Medulla oblongata (tissue), 1 donor: ENCODE results near the gene AMER1.

Experiments used
- DNase-seq: peaks from one replicate; pipeline ENCODE4 v3.0.0-alpha.2; 2015; ENCODE audit errors: extremely low spot score

The AMER1 gene

DNA sequence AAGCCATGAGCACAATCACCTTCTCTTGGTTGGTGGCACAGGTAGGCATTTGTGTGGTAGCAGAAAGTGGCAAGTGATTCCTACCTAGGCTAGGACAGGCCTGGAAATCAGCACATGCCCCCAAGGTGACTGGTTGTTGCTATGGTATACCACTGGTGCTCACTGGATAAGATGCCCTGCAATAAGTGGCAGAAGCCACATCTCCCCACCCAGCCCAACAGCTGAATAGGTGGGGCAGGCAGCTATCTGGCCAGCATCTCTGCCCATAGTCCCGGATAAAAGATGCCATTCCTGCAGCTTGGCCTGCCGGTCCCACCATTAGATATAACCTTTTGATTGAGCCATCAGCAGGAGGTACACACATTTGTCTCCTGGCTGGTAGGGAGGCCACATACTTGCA, 21.1 kb downstream of the AMER1 start:
- DNase-seq, result no peak

DNA sequence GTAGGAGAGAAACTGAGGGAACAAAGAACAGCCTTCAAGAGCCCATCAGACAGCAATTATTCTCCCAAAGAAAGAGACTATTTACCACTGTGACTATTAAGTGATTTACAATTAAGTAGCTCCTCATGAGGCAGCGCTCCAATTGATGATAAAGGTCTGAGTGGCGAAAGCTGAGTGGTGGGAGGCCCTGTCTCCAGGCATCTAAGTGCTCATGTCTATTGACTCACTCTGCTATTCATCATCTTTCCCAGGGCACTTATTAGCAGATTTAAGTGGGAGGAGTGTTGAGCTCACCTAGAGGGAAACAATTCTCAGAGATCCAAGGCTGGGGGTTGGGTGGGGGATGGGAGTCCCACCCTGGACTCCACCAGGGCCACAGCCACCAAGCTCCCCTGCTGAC, 23.3 kb downstream of the AMER1 start:
- DNase-seq, result no peak

DNA sequence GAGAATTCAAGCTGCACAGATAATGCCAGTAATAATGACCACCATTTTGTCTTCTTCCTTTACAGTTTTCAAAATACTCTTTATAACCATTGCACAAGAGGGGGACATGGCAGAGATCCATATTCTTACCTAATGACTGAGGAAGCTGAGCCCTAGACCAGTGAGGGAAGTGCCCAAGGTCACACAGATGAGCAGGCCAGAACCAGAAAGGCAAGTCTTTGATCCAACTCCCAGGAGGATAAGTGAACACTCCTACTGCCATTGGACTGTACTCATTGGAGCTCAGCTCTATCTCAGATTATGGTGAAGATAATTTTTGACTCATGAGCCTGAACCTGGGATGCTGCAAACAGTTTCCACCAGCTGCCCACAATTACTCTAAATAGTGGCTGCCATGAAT, 28.6 kb downstream of the AMER1 start:
- no peak for DNase-seq

DNA sequence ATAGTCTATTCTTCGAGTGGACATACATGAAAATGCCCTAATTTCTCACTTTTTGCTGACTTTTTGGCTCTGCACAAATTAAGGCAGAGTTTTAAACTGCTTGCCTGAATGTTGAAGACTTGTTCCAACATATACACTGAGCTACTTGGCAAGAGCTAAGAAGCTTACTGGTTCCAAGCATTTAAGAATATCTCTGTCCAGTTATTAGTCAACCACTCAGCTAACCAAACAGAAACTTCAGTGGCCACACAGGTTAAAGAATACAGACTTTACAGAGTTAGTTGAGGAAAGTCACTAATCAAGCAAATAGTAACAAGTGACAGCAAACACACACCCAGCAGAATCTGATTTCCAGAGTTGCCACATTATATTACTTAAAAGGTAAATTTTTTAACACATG, 35.5 kb downstream of the AMER1 start:
- no peak for DNase-seq

DNA sequence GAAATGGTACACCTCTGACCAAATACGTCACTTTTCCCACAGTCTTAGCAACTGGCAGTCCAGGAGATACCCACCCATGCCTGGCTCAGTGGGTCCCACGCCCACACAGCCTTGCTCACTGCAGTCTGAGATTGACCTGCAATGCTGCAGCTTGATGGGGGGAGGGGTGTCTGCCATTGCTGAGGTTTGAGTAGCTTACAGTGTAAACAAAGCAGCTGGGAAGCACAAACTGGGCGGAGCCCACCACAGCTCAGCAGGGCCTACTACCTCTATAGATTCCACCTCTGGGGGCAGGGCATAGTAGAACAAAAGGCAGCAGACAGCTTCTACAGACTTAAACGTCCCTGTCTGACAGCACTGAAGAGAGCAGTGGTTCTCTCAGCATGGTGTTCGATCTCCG, 52.7 kb downstream of the AMER1 start:
- no peak for DNase-seq

DNA sequence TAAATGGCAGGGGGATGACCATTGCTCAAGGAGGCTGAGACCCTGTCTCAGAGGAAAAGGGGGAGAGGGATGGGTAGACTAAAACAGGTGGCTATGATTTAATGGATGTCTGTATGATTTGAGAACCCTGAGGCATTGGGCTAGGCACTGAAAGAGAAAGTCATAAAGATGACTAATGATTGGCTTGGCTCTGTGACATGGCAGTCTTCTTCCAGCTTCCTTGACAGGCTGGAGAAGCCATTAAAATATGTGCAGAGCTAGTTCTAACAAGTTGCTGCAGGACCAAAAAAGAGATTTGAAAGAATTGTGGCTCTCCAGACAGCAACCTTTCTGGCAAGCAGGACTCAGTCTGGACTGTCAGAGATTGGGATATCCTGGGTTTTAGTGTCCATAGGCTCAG, 53.6 kb downstream of the AMER1 start:
- DNase-seq, result no peak

DNA sequence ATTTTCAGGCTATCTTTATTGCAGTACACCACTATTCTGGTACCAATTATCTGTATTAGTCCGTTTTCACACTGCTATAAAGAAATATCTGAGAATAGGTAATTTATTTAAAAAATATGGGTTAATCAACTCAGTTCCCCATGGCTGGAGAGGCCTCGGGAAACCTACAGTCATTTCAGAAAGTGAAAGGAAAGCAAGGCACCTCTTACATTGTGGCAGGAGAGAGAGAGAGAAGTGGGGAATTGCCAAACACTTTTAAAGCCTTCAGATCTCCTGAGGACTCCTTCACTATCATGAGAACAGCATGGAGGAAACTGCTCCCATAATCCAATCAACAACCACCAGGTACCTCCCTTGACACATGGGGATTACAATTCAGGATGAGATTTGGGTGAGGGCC, 54.7 kb downstream of the AMER1 start:
- DNase-seq, result no peak
